Gastrocnemius medialis (tissue), 4 donors: ENCODE results near the gene CD244.

Source experiments
- CTCF ChIP-seq, 5 experiments: fragments of 450-650 bp in 3 of 5; fragments of 200-600 bp in 2 of 5; sonication (generic) in 2 of 5; IDR thresholded peaks in 4 of 5; conservative IDR thresholded peaks in 1 of 5; 1 replicate in 4 of 5; 2 replicates in 1 of 5; pipeline ENCODE4 v1.5.1; 2016 to 2019; ENCODE audit warnings: antibody characterized with exemption in 5 of 5, mild to moderate bottlenecking in 3 of 5, moderate library complexity in 3 of 5
- POLR2A ChIP-seq, 2 donors: fragments of 450-650 bp; IDR thresholded peaks; one replicate each; pipeline ENCODE4 v1.6.1; 2017; ENCODE audit warnings: antibody characterized with exemption in 2 of 2, mild to moderate bottlenecking in 2 of 2, moderate library complexity in 2 of 2

- no peak for TF ChIP-seq POLR2A (IDR thresholded peaks at IDR 0.05)
- no peak for TF ChIP-seq CTCF (IDR thresholded peaks at IDR 0.05 in 4 of 5, conservative IDR thresholded peaks at IDR 0.05 in 1 of 5)
Observed at GRCh38 chr1:160905617-160905989, 42.9 kb upstream of the CD244 start.
